ENCODE results near the gene NFKBIL1. TPM values are rescaled to one million over a fixed set of nuclear protein-coding genes. Genes with fewer than 3 reads are reported as not detected.

The NFKBIL1 gene
- total RNA-seq, 1 donor from 2014 or later: 30.8 TPM

GRCh38 chr6:31535538-31536324 is 11.7 kb upstream of the NFKBIL1 start:
- no peak for DNase-seq

- DNase-seq: no peak
Measured at GRCh38 chr6:31538805-31539400, 8.5 kb upstream of the NFKBIL1 start.

- no peak for DNase-seq
Measured at GRCh38 chr6:31540640-31541039, 6.8 kb upstream of the NFKBIL1 start.

GRCh38 chr6:31541059-31541657 is 6.2 kb upstream of the NFKBIL1 start:
- DNase-seq: peak; percentile 63

- peak; percentile 98 for DNase-seq
Measured at GRCh38 chr6:31541658-31542521, 5.5 kb upstream of the NFKBIL1 start, which contains the start of gene DDX39B. TSS of gene DDX39B (minus strand) at chr6:31542003. CDS start at chr6:31540532, 1,471 bp downstream.

GRCh38 chr6:31543639-31544038 is 3.8 kb upstream of the NFKBIL1 start:
- no peak for DNase-seq

GRCh38 chr6:31544676-31545075 is 2.7 kb upstream of the NFKBIL1 start:
- DNase-seq: no peak

GRCh38 chr6:31545291-31545690 is 2.1 kb upstream of the NFKBIL1 start:
- DNase-seq: no peak

GRCh38 chr6:31546339-31546957 is 960 bp upstream of the NFKBIL1 start, which contains the start of gene ATP6V1G2:
TSS of gene ATP6V1G2 (minus strand) at chr6:31546608. CDS start at chr6:31546559, 49 bp downstream.
- DNase-seq: peak; percentile 94

- DNase-seq: no peak
Measured at GRCh38 chr6:31547727-31548543, 527 bp downstream of the NFKBIL1 start.

GRCh38 chr6:31548544-31548873 is 1.1 kb downstream of the NFKBIL1 start:
- no peak for DNase-seq

GRCh38 chr6:31551371-31551770 is 4.0 kb downstream of the NFKBIL1 start:
- peak; percentile 92 for DNase-seq

GRCh38 chr6:31556307-31556706 is 8.9 kb downstream of the NFKBIL1 start:
- DNase-seq: no peak

GRCh38 chr6:31557443-31558317 is 10.3 kb downstream of the NFKBIL1 start:
- DNase-seq: peak; percentile 50

- no peak for DNase-seq
Measured at GRCh38 chr6:31558318-31558625, 10.9 kb downstream of the NFKBIL1 start.

GRCh38 chr6:31558631-31559500 is 11.5 kb downstream of the NFKBIL1 start:
- peak; percentile 56 for DNase-seq

- DNase-seq: no peak
Measured at GRCh38 chr6:31559606-31559957, 12.2 kb downstream of the NFKBIL1 start.

- peak; percentile 99 for DNase-seq
Measured at GRCh38 chr6:31559958-31560696, 12.7 kb downstream of the NFKBIL1 start.

GRCh38 chr6:31560697-31561058 is 13.3 kb downstream of the NFKBIL1 start:
- no peak for DNase-seq

Data from dermis blood vessel endothelial cell (primary cell).